A549 (cell line): Measurements from ENCODE around the gene ACVR1. TPM values are rescaled to one million over a fixed set of nuclear protein-coding genes. Genes with fewer than 3 reads are reported as not detected.

Experiments used
- ATAC-seq, 2 experiments: fragments of 200-7000 bp in 1 of 2; fragments of >200 bp in 1 of 2; cut with Nextera tagmentation in 1 of 2; cut with Tn5 transposase in 1 of 2; 3 replicates each; pipeline versions ENCODE4 v1.8.0 to v1.9.1; 2018 to 2020; ENCODE audit warnings: mild to moderate bottlenecking in 1 of 2, moderate library complexity in 1 of 2
- CTCF ChIA-PET: fragments of 300-600 bp; sonication (Branson Sonifier 250); formaldehyde crosslinking; extraction: SDS; loops from one replicate; lab custom pipeline; 2021; ENCODE audit warnings: antibody characterized with exemption, inconsistent platforms; lab: Yijun Ruan, JAX
- POLR2A ChIA-PET: fragments of 350-600 bp; formaldehyde crosslinking; extraction: SDS; loops from one replicate; lab custom pipeline; 2021; ENCODE audit warnings: antibody characterized with exemption, inconsistent platforms; lab: Yijun Ruan, JAX
- DNase-seq, 2 experiments: peaks; one replicate each; pipeline versions ENCODE4 v3.0.0 to v3.0.0-alpha.2; 2011 to 2016; ENCODE audit warnings: low read depth in 1 of 2, low spot score in 1 of 2
- FAIRE-seq: peaks from 2 replicates; lab custom pipeline; 2011; peaks lifted over from hg19 to GRCh38; lab: Jason Lieb, UNC
- H3K27ac ChIP-seq, 2 experiments: fragments of >200 bp; sonication (Bioruptor Twin); formaldehyde crosslinking; 3 replicates each; pipeline ENCODE4 v1.5.1; 2016 to 2017
- H3K4me1 ChIP-seq: fragments of >200 bp; sonication (Bioruptor Twin); formaldehyde crosslinking; 3 replicates; pipeline ENCODE4 v1.6.1; 2016
- H3K4me2 ChIP-seq: fragments of >200 bp; sonication (Bioruptor Twin); formaldehyde crosslinking; 3 replicates; pipeline ENCODE4 v1.6.1; 2016
- H3K4me3 ChIP-seq: fragments of >200 bp; sonication (Bioruptor Twin); formaldehyde crosslinking; 3 replicates; pipeline ENCODE4 v1.5.1; 2016
- H3K9me3 ChIP-seq: fragments of >200 bp; sonication (Bioruptor Twin); formaldehyde crosslinking; 3 replicates; pipeline ENCODE4 v1.6.1; 2016
- BHLHE40 ChIP-seq: IDR thresholded peaks from 2 replicates; pipeline ENCODE4 v1.6.1; 2012; ENCODE audit warnings: low read depth, low read length, inconsistent platforms
- EHF ChIP-seq: fragments of 250-450 bp; sonication (Bioruptor Pico); IDR thresholded peaks from 2 replicates; pipeline ENCODE4 v1.5.0; 2020; ENCODE audit warnings: mild to moderate bottlenecking
- EP300 ChIP-seq, 2 experiments: fragments of >200 bp; sonication (Bioruptor Twin); formaldehyde crosslinking; IDR thresholded peaks; 2 replicates in 1 of 2; 3 replicates in 1 of 2; pipeline ENCODE4 v1.6.1; 2016 to 2017
- FOSL2 ChIP-seq, 2 experiments: fragments of 450-650 bp in 1 of 2; fragments of >200 bp in 1 of 2; sonication (Bioruptor Twin) in 1 of 2; formaldehyde crosslinking; IDR thresholded peaks; 2 replicates each; pipeline versions ENCODE4 v1.5.0 to v1.6.1; 2016 to 2020; ENCODE audit warnings: mild to moderate bottlenecking in 1 of 2, moderate library complexity in 1 of 2
- HDAC2 ChIP-seq: fragments of 200-600 bp; sonication (generic); IDR thresholded peaks from 2 replicates; pipeline ENCODE4 v1.6.1; 2016
- HOXA7 ChIP-seq: fragments of 250-450 bp; sonication (Bioruptor Pico); IDR thresholded peaks from 2 replicates; pipeline ENCODE4 v1.5.0; 2020; ENCODE audit warnings: mild to moderate bottlenecking, moderate library complexity
- HOXB5 ChIP-seq: fragments of 250-450 bp; sonication (Bioruptor Pico); IDR thresholded peaks from 2 replicates; pipeline ENCODE4 v1.5.0; 2020; ENCODE audit warnings: mild to moderate bottlenecking, moderate library complexity
- NPAS2 ChIP-seq: fragments of 250-450 bp; sonication (Bioruptor Pico); IDR thresholded peaks from 2 replicates; pipeline ENCODE4 v1.8.0; 2022; ENCODE audit warnings: mild to moderate bottlenecking, moderate library complexity, borderline replicate concordance
- PHF8 ChIP-seq: fragments of 200-600 bp; sonication (generic); IDR thresholded peaks from 2 replicates; pipeline ENCODE4 v1.6.1; 2016; ENCODE audit warnings: low read depth, mild to moderate bottlenecking, antibody characterized with exemption, moderate library complexity, borderline replicate concordance
- POLR2AphosphoS2 ChIP-seq: conservative IDR thresholded peaks from 2 replicates; pipeline ENCODE4 v1.6.1; 2012; ENCODE audit warnings: low read length, improper control_type of control experiment, inconsistent platforms
- RCOR1 ChIP-seq: fragments of 150-350 bp; IDR thresholded peaks from 2 replicates; pipeline ENCODE4 v1.6.1; 2014; ENCODE audit warnings: antibody characterized with exemption, low read length, low read depth
- RFX5 ChIP-seq: fragments of 450-650 bp; IDR thresholded peaks from 2 replicates; pipeline ENCODE4 v1.7.1; 2014; ENCODE audit warnings: antibody characterized with exemption, mild to moderate bottlenecking, moderate library complexity
- RNF2 ChIP-seq: fragments of 200-600 bp; sonication (generic); IDR thresholded peaks from 2 replicates; pipeline ENCODE4 v1.6.1; 2016; ENCODE audit warnings: low read depth, mild to moderate bottlenecking, antibody characterized with exemption, moderate library complexity, borderline replicate concordance
- SREBF2 ChIP-seq: fragments of 450-650 bp; IDR thresholded peaks from 2 replicates; pipeline ENCODE4 v1.6.1; 2014; ENCODE audit warnings: mild to moderate bottlenecking, moderate library complexity
- TFCP2L1 ChIP-seq: fragments of 250-450 bp; sonication (Bioruptor Pico); IDR thresholded peaks from 2 replicates; pipeline ENCODE4 v1.5.0; 2021; ENCODE audit warnings: mild to moderate bottlenecking
- ZC3H11A ChIP-seq: fragments of 450-650 bp; IDR thresholded peaks from 2 replicates; pipeline ENCODE4 v1.6.1; 2014; ENCODE audit warnings: antibody characterized with exemption, mild to moderate bottlenecking
- ZSCAN20 ChIP-seq: fragments of 250-450 bp; sonication (Bioruptor Pico); IDR thresholded peaks from 2 replicates; pipeline ENCODE4 v1.8.0; 2022; ENCODE audit warnings: mild to moderate bottlenecking, moderate library complexity
- WGBS: methylation state at CpG from one replicate; pipeline ENCODE4 v1.1.6; 2017; ENCODE audit errors: missing lambda C conversion rate; 5-methylcytosine and 5-hydroxymethylcytosine counted together
- polyA plus RNA-seq, 4 experiments: library from polyadenylated mRNA; depleted of rRNA in 3 of 4; stranded (reverse); fragments of >200 nt; fragmentation: RNase III in 1 of 4; extraction: RNeasy Plus Mini Kit Qiagen cat#74134 plus additional on column Dnase treatment in 1 of 4; gene quantifications; 2 replicates in 3 of 4; 3 replicates in 1 of 4; pipeline ENCODE4 v1.2.3, GENCODE V29; 2011 to 2017
- TF ChIP-seq, protein P1 (sequence below): IDR thresholded peaks from 2 replicates; pipeline ENCODE4 v1.6.1; 2012
- TF ChIP-seq, protein P2 (sequence below): fragments of >200 bp; sonication (Bioruptor Twin); formaldehyde crosslinking; IDR thresholded peaks from 3 replicates; pipeline ENCODE4 v1.5.1; 2016
- TF ChIP-seq, protein P3 (sequence below): IDR thresholded peaks from 2 replicates; pipeline ENCODE4 v1.6.1; 2012; ENCODE audit warnings: low read depth, borderline replicate concordance

ACVR1 gene
- polyA plus RNA-seq, 2 of the 4 experiments (the other 2 are of a cell fraction) = 14.6 to 21.6 TPM

DNA sequence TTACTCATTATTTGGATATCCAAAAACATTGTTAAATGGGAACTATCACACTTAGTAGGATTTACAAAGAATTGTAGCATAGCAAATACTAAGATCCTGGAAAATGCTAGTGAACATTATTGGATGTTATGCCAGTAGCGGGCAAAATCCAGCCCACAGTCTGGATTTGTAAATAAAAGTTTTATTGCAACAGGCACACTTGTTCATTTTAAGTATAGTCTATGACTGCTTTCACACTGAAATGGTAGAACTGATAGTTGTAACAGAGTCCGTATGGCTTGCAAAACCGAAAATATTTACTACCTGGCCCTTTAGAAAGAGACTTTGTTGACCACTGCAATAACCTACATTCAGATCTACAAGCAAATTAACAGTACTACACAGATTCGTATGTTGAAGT lies 53.6 kb downstream of the ACVR1 start:
- no peak for ATAC-seq
- no peak for TF ChIP-seq ZSCAN20 (CRISPR knock-in tag)
- no peak for TF ChIP-seq EP300 (IDR thresholded peaks at IDR 0.05)
- no peak for TF ChIP-seq RFX5
- no peak for TF ChIP-seq EHF (CRISPR knock-in tag)
- TF ChIP-seq, protein P1, sequence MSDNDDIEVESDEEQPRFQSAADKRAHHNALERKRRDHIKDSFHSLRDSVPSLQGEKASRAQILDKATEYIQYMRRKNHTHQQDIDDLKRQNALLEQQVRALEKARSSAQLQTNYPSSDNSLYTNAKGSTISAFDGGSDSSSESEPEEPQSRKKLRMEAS = no peak
- no peak for TF ChIP-seq RCOR1
- TF ChIP-seq, protein P2, sequence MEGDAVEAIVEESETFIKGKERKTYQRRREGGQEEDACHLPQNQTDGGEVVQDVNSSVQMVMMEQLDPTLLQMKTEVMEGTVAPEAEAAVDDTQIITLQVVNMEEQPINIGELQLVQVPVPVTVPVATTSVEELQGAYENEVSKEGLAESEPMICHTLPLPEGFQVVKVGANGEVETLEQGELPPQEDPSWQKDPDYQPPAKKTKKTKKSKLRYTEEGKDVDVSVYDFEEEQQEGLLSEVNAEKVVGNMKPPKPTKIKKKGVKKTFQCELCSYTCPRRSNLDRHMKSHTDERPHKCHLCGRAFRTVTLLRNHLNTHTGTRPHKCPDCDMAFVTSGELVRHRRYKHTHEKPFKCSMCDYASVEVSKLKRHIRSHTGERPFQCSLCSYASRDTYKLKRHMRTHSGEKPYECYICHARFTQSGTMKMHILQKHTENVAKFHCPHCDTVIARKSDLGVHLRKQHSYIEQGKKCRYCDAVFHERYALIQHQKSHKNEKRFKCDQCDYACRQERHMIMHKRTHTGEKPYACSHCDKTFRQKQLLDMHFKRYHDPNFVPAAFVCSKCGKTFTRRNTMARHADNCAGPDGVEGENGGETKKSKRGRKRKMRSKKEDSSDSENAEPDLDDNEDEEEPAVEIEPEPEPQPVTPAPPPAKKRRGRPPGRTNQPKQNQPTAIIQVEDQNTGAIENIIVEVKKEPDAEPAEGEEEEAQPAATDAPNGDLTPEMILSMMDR = no peak
- no peak for TF ChIP-seq SREBF2
- TF ChIP-seq RNF2 = no peak
- TF ChIP-seq, protein P3, sequence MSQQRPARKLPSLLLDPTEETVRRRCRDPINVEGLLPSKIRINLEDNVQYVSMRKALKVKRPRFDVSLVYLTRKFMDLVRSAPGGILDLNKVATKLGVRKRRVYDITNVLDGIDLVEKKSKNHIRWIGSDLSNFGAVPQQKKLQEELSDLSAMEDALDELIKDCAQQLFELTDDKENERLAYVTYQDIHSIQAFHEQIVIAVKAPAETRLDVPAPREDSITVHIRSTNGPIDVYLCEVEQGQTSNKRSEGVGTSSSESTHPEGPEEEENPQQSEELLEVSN = no peak
- TF ChIP-seq HOXA7 (CRISPR knock-in tag) = no peak
- TF ChIP-seq NPAS2 = no peak
- no peak for TF ChIP-seq TFCP2L1 (CRISPR knock-in tag)
- no peak for TF ChIP-seq ZC3H11A
- no peak for TF ChIP-seq PHF8
- no peak for TF ChIP-seq POLR2AphosphoS2
- Histone ChIP-seq H3K4me1 (no peaks in the 10 kb centered on the region), H3K9me3 (no peaks in the 10 kb centered on the region), H3K27ac (no peak overlapping the region), H3K4me3 (no peak overlapping the region), H3K4me2 (no peak overlapping the region)
- CTCF ChIA-PET = interaction anchor here (0.9 kb wide), 1 partner anchor 12 kb away, joined by 3 read pairs; no protein-coding TSS in a partner anchor
- POLR2A ChIA-PET = no interaction called here
- no peak for DNase-seq
- 91% methylated on average over 4 of the region's 4 CpGs for WGBS
- FAIRE-seq = no peak

DNA sequence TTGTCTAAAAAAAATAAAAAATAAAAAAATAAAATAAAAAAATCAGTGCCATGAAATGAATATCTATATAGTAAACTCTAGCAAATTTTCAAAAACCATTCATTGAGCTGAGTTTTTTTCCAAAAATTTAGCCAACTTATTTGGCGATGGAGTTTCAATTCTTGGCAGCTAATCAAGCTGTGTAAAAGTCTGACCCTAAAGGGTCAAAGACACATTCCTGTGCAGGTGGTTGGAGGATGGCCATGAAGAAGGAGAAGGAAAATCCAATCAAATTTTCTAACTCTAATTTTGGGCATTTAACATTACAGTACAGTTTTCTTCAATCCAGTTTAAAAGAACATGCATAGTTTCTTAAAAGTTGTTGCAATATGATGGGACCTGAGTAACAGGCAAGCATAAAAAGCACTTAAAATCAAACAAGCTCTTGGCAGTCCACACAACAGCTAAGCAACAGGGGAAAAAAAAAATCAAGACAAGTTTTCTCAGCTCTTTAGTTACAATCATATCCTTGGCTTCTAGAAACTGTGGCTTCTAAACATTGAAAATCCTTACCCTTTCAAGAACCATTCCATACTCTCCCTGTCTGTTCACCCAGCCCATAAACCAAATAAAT lies 54.5 kb downstream of the ACVR1 start:
- Histone ChIP-seq H3K4me3 (no peak overlapping the region), H3K9me3 (no peaks in the 10 kb centered on the region), H3K4me2 (no peak overlapping the region), H3K27ac (no peak overlapping the region), H3K4me1 (no peaks in the 10 kb centered on the region)
- 91% methylated on average over 1 of the region's 1 CpG for WGBS
- TF ChIP-seq EP300 (IDR thresholded peaks at IDR 0.05) (no peak), FOSL2 (IDR thresholded peaks at IDR 0.05) (no peak), FOSL2 (CRISPR knock-in tag; IDR thresholded peaks at IDR 0.05) (no peak), HOXB5 (no peak), BHLHE40 (no peak), ZC3H11A (no peak), NPAS2 (no peak), HDAC2 (no peak)
- TF ChIP-seq, protein P2 = no peak
- no peak for DNase-seq
- no peak for FAIRE-seq
- ChIA-PET CTCF (interaction anchor here (0.9 kb wide), 1 partner anchor 11 kb away, joined by 3 read pairs; no protein-coding TSS in a partner anchor), POLR2A (no interaction called here)
- ATAC-seq = no peak
